K562 (cell line): ENCODE data around the gene SYNGR4. TPM values are rescaled to one million over a fixed set of nuclear protein-coding genes. Genes with fewer than 3 reads are reported as not detected.

Source experiments
- ARID2 ChIP-seq: fragments of 450-650 bp; IDR thresholded peaks from 2 replicates; pipeline ENCODE4 v1.6.1; 2017; ENCODE audit warnings: antibody characterized with exemption, mild to moderate bottlenecking
- BHLHE40 ChIP-seq: IDR thresholded peaks from 2 replicates; pipeline ENCODE4 v1.6.1; 2011; ENCODE audit warnings: low read length, improper control_type of control experiment
- BMI1 ChIP-seq: fragments of 150-350 bp; IDR thresholded peaks from 2 replicates; pipeline ENCODE4 v1.6.1; 2014; ENCODE audit warnings: low read length
- BRF1 ChIP-seq: IDR thresholded peaks from 3 replicates; pipeline ENCODE4 v1.6.1; 2011; ENCODE audit warnings: borderline replicate concordance, mild to moderate bottlenecking; ENCODE audit not compliant: insufficient read length; ENCODE audit errors: extremely low read depth
- FOXK2 ChIP-seq, 2 experiments: fragments of 450-650 bp; IDR thresholded peaks in 1 of 2; conservative IDR thresholded peaks in 1 of 2; 2 replicates each; pipeline ENCODE4 v1.6.1; 2016; ENCODE audit warnings: low read depth in 2 of 2, mild to moderate bottlenecking in 1 of 2
- HDAC8 ChIP-seq: fragments of 450-650 bp; IDR thresholded peaks from 2 replicates; pipeline ENCODE4 v1.6.1; 2016; ENCODE audit warnings: mild to moderate bottlenecking, missing genetic modification characterization, moderate library complexity, missing compliant biosample characterization
- HIVEP1 ChIP-seq: fragments of 250-450 bp; sonication (Bioruptor Pico); IDR thresholded peaks from 2 replicates; pipeline ENCODE4 v1.4.0; 2020; ENCODE audit warnings: mild to moderate bottlenecking
- HNRNPK ChIP-seq: fragments of 200-400 bp; formaldehyde crosslinking; IDR thresholded peaks from one replicate; pipeline ENCODE4 v1.6.1; 2018; ENCODE audit warnings: mild to moderate bottlenecking, low read depth, low read length; ENCODE audit not compliant: poor library complexity, severe bottlenecking
- KLF16 ChIP-seq: IDR thresholded peaks from 2 replicates; pipeline ENCODE4 v1.6.1; 2016; ENCODE audit warnings: antibody characterized with exemption
- MCM5 ChIP-seq: fragments of 450-650 bp; IDR thresholded peaks from 2 replicates; pipeline ENCODE4 v1.6.1; 2016; ENCODE audit warnings: low read depth
- SIRT6 ChIP-seq: IDR thresholded peaks from one replicate; pipeline ENCODE4 v1.6.1; 2012; ENCODE audit warnings: low read depth, mild to moderate bottlenecking, control low read depth, inconsistent platforms, low read length, moderate library complexity
- SP2 ChIP-seq: IDR thresholded peaks from 2 replicates; pipeline ENCODE4 v1.6.1; 2011; ENCODE audit warnings: mild to moderate bottlenecking, low read depth, low read length, moderate library complexity; ENCODE audit not compliant: poor library complexity, severe bottlenecking; ENCODE audit errors: extremely low read depth
- SREBF2 ChIP-seq: sonication (generic); formaldehyde crosslinking; IDR thresholded peaks from 2 replicates; pipeline ENCODE4 v1.4.0; 2020; ENCODE audit warnings: mild to moderate bottlenecking, missing genetic modification reagents
- SRSF3 ChIP-seq: fragments of 200-400 bp; formaldehyde crosslinking; IDR thresholded peaks from 2 replicates; pipeline ENCODE4 v1.6.1; 2016; ENCODE audit warnings: mild to moderate bottlenecking, low read length, moderate library complexity; ENCODE audit not compliant: insufficient read depth
- TAF9B ChIP-seq: fragments of 450-650 bp; IDR thresholded peaks from 2 replicates; pipeline ENCODE4 v1.6.1; 2018; ENCODE audit warnings: mild to moderate bottlenecking; ENCODE audit not compliant: partially characterized antibody
- TCF7 ChIP-seq: sonication (generic); IDR thresholded peaks from 2 replicates; pipeline ENCODE4 v1.6.1; 2016; ENCODE audit warnings: antibody characterized with exemption, borderline replicate concordance
- U2AF1 ChIP-seq: fragments of 200-400 bp; formaldehyde crosslinking; optimal IDR thresholded peaks from 2 replicates; pipeline ENCODE3; 2017; ENCODE audit warnings: mild to moderate bottlenecking, low read depth, low read length, moderate library complexity
- ZEB2 ChIP-seq: fragments of 450-650 bp; IDR thresholded peaks from 2 replicates; pipeline ENCODE4 v1.6.1; 2016
- ZNF24 ChIP-seq: fragments of 450-650 bp; IDR thresholded peaks from 2 replicates; pipeline ENCODE4 v1.6.1; 2016
- ZNF445 ChIP-seq: fragments of 250-450 bp; sonication (Bioruptor Pico); IDR thresholded peaks from 2 replicates; pipeline ENCODE4 v1.4.0; 2020; ENCODE audit warnings: low read depth, mild to moderate bottlenecking, moderate library complexity
- ZNF830 ChIP-seq: fragments of 250-450 bp; sonication (Bioruptor Pico); IDR thresholded peaks from 2 replicates; pipeline ENCODE4 v1.5.0; 2021; ENCODE audit warnings: mild to moderate bottlenecking
- polyA plus RNA-seq, 8 experiments: library from polyadenylated mRNA; depleted of rRNA in 4 of 8; stranded (reverse) in 5 of 8; unstranded in 3 of 8; fragments of >200 nt; fragmentation: Nextera tagmentation in 2 of 8; fragmentation: Illumina TruSeq in 1 of 8; extraction: Ambion mirVana in 2 of 8; extraction: Trizol in 1 of 8; gene quantifications; 2 replicates each; pipeline versions ENCODE4 v1.2.1 to v1.2.3, GENCODE V29; 2011 to 2014; ENCODE audit warnings: inconsistent platforms in 1 of 8, missing spikeins in 1 of 8
- total RNA-seq, 7 experiments: library from RNA; depleted of rRNA in 6 of 7; stranded (reverse); fragments of >200 nt in 6 of 7; fragmentation: Illumina TruSeq in 2 of 7; extraction: Trizol in 2 of 7; gene quantifications; 2 replicates each; pipeline versions ENCODE4 v1.2.1 to v1.2.3, GENCODE V29; 2011 to 2021; ENCODE audit warnings: low replicate concordance in 1 of 7
- TF ChIP-seq, protein P1 (sequence below): fragments of 450-650 bp; IDR thresholded peaks from 2 replicates; pipeline ENCODE4 v1.6.1; 2018; ENCODE audit warnings: mild to moderate bottlenecking, low read depth; ENCODE audit not compliant: partially characterized antibody
- TF ChIP-seq, protein P2 (sequence below): sonication (generic); formaldehyde crosslinking; IDR thresholded peaks from 2 replicates; pipeline ENCODE4 v1.4.0; 2020; ENCODE audit warnings: mild to moderate bottlenecking, missing genetic modification reagents
- TF ChIP-seq, protein P3 (sequence below): IDR thresholded peaks from 3 replicates; pipeline ENCODE4 v1.6.1; 2011; ENCODE audit warnings: borderline replicate concordance, mild to moderate bottlenecking, moderate library complexity; ENCODE audit not compliant: insufficient read length; ENCODE audit errors: extremely low read depth

SYNGR4 gene
- total and polyA plus RNA-seq, 9 of the 15 experiments (the other 6 are each of a cell fraction or from before 2014, with no cell fraction given) = 0.07 to 0.14 TPM; not detected in 7

DNA sequence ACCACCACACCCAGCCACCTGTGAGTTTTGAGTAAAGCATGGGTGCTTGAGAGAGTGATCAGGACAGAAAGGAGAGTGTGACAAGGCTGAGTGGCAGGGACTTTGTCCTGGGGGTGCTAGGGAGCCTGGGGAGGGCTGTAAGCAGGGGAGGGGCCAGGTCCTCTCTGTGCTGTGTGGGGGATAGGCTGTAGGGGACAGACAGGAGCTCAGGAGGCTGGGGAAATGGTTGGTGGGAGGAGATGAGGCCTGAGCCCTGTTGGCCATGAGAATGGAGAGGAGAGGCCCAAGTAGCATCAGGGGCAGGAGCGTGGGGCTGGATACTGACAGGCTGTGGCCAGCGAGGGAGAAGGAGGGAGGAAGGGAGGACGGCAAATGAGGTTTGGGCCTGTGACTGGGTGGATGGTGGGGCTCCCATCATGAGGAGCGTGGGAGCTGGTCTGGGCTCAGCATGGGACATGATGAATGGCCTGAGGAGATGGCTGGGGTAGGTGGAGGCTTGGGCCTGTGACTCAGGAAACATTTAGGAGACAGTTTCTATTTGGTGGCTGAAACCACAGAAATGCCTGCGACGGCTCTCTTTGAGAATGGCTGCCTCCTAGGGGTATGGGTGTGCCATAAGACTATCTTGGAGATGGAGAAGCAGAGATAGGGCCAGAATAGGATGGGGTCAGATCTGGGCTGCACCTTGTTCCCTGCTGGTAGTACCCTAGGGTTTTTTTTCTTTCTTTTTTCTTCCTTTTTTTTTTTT lies 54.3 kb downstream of the SYNGR4 start (continued):
- TF ChIP-seq HDAC8 (tag) (no peak), SP2 (no peak), TAF9B (no peak), TCF7 (no peak), ARID2 (no peak), SREBF2 (CRISPR knock-in tag) (no peak), ZNF445 (no peak), U2AF1 (no peak), BMI1 (no peak), SIRT6 (no peak), FOXK2 (conservative IDR thresholded peaks at IDR 0.05 in 1 of 2, IDR thresholded peaks at IDR 0.05 in 1 of 2; ENCODE audit: low read depth in 2 of 2) (0 out of 4 replicates have a peak, but pooled peaks of 1 of the 2 experiments have one; percentile 18), HIVEP1 (CRISPR knock-in tag) (no peak), ZEB2 (no peak), KLF16 (no peak), ZNF830 (CRISPR knock-in tag) (no peak), SRSF3 (no peak), ZNF24 (no peak), HNRNPK (no peak), MCM5 (no peak), BHLHE40 (0 out of 2 replicates have a peak, but pooled peaks have one; percentile 4), BRF1 (no peak)
- TF ChIP-seq, protein P1, sequence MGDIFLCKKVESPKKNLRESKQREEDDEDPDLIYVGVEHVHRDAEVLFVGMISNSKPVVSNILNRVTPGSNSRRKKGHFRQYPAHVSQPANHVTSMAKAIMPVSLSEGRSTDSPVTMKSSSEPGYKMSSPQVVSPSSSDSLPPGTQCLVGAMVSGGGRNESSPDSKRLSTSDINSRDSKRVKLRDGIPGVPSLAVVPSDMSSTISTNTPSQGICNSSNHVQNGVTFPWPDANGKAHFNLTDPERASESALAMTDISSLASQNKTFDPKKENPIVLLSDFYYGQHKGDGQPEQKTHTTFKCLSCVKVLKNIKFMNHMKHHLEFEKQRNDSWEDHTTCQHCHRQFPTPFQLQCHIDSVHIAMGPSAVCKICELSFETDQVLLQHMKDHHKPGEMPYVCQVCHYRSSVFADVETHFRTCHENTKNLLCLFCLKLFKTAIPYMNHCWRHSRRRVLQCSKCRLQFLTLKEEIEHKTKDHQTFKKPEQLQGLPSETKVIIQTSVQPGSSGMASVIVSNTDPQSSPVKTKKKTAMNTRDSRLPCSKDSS = no peak
- TF ChIP-seq, protein P2, sequence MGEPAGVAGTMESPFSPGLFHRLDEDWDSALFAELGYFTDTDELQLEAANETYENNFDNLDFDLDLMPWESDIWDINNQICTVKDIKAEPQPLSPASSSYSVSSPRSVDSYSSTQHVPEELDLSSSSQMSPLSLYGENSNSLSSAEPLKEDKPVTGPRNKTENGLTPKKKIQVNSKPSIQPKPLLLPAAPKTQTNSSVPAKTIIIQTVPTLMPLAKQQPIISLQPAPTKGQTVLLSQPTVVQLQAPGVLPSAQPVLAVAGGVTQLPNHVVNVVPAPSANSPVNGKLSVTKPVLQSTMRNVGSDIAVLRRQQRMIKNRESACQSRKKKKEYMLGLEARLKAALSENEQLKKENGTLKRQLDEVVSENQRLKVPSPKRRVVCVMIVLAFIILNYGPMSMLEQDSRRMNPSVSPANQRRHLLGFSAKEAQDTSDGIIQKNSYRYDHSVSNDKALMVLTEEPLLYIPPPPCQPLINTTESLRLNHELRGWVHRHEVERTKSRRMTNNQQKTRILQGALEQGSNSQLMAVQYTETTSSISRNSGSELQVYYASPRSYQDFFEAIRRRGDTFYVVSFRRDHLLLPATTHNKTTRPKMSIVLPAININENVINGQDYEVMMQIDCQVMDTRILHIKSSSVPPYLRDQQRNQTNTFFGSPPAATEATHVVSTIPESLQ (CRISPR knock-in tag) = no peak
- TF ChIP-seq, protein P3, sequence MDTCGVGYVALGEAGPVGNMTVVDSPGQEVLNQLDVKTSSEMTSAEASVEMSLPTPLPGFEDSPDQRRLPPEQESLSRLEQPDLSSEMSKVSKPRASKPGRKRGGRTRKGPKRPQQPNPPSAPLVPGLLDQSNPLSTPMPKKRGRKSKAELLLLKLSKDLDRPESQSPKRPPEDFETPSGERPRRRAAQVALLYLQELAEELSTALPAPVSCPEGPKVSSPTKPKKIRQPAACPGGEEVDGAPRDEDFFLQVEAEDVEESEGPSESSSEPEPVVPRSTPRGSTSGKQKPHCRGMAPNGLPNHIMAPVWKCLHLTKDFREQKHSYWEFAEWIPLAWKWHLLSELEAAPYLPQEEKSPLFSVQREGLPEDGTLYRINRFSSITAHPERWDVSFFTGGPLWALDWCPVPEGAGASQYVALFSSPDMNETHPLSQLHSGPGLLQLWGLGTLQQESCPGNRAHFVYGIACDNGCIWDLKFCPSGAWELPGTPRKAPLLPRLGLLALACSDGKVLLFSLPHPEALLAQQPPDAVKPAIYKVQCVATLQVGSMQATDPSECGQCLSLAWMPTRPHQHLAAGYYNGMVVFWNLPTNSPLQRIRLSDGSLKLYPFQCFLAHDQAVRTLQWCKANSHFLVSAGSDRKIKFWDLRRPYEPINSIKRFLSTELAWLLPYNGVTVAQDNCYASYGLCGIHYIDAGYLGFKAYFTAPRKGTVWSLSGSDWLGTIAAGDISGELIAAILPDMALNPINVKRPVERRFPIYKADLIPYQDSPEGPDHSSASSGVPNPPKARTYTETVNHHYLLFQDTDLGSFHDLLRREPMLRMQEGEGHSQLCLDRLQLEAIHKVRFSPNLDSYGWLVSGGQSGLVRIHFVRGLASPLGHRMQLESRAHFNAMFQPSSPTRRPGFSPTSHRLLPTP = no peak
